Stimulated activated naive CD8-positive, alpha-beta T cell treated with anti-CD3 and anti-CD28 coated beads, Interleukin-15, amount 100 ng/mL, for 72 hours (primary cell): ENCODE data around the gene SLC51B.

Experiments used
- ATAC-seq: fragments of 150-1000 bp; cut with Tn5 transposase; 2 replicates; pipeline ENCODE4 v1.10.0; 2021; ENCODE audit warnings: mild to moderate bottlenecking, moderate library complexity
- DNase-seq, 2 donors: peaks; one replicate each; pipeline ENCODE4 v3.0.0; 2021 to 2022
- H3K27ac Mint-ChIP-seq, 2 donors: one replicate each; pipeline ENCODE4 v1.8.0; 2022; ENCODE audit warnings: mild to moderate bottlenecking in 2 of 2, mixed read lengths in 2 of 2, moderate library complexity in 2 of 2
- H3K27me3 Mint-ChIP-seq: one replicate; pipeline ENCODE4 v1.8.0; 2022; ENCODE audit warnings: mixed read lengths
- H3K4me1 Mint-ChIP-seq: one replicate; pipeline ENCODE4 v1.8.0; 2022; ENCODE audit warnings: mild to moderate bottlenecking, mixed read lengths
- H3K4me3 Mint-ChIP-seq, 2 donors: one replicate each; pipeline ENCODE4 v1.8.0; 2022; ENCODE audit warnings: mild to moderate bottlenecking in 2 of 2, mixed read lengths in 2 of 2, moderate library complexity in 1 of 2
- H3K9me3 Mint-ChIP-seq, 2 donors: one replicate each; pipeline ENCODE4 v1.8.0; 2022; ENCODE audit warnings: mixed read lengths in 2 of 2

The SLC51B gene

DNA sequence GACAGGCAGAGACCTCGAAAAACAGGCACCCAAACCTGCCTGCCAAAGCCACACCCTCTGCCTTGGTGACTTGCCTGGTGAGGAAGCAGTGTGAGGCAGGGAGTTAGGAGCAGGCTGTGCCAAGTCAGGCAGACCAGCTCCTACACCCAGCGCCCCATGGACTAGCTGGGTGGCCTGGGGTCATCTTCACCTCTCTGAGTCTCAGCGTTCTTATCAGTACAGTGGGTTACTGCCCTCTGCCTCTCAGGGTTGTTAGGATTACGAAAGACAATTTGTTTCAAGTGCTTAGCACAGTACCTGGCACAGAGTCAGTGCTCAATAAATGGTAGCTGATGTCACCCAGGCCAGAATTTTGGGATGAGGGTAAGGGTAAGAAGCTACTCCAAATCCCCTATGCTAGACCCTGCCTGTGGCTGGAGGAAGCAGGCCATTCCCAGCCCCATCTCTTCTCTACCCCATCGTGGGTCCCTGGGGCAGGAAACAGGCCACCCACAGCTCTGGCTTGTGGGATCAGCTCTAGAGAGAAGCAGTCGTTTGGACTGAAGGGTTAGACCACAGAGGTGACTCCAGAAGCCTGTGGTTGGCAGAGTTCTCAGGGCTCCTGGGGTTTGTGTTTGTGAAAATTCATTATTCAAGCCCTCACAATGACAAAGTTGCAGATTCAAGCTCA lies 10.1 kb downstream of the SLC51B start:
- ATAC-seq (peak; percentile 14), DNase-seq (no peak)
- Mint-ChIP-seq H3K27ac (peak overlapping the region in 1 of 2 donors; percentile 64), H3K4me1 (peaks cover 9% of the 10 kb centered on the region), H3K9me3 (no peaks in the 10 kb centered on the region), H3K27me3 (peaks cover 6% of the 10 kb centered on the region), H3K4me3 (no peak overlapping the region)

DNA sequence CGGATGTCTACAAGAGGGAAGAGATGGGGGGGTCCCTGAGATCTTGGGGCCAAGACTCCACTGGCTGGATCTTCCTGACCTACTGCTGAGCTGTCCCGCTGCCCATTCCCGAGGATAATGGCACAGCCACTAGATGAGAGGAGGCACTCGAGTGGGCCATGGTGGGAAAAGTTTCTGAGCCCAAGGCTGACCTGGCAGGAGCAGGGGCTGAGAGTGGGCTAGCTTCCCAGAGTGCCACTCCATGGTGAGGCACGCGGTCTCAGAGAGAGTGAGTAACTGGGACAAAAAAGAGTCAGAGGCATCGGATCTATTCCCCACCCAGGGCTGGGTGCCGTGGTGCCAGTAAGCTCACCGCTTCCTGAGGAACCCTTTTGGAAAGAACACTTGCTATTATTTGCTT lies 10.9 kb downstream of the SLC51B start:
- H3K4me1 Mint-ChIP-seq: peaks cover 7% of the 10 kb centered on the region
- peaks cover 3% of the 10 kb centered on the region for H3K27me3 Mint-ChIP-seq
- H3K4me3 Mint-ChIP-seq: no peak overlapping the region
- H3K27ac Mint-ChIP-seq: no peak overlapping the region
- DNase-seq (no peak), ATAC-seq (no peak)
- no peaks in the 10 kb centered on the region for H3K9me3 Mint-ChIP-seq

- ATAC-seq (no peak), DNase-seq (no peak)
- Mint-ChIP-seq H3K27ac (no peak overlapping the region), H3K4me1 (peaks cover 7% of the 10 kb centered on the region), H3K9me3 (no peaks in the 10 kb centered on the region), H3K4me3 (no peak overlapping the region), H3K27me3 (no peaks in the 10 kb centered on the region)
These were observed 11.8 kb downstream of the SLC51B start for GRCh38 chr15:65056868-65057548.

DNA sequence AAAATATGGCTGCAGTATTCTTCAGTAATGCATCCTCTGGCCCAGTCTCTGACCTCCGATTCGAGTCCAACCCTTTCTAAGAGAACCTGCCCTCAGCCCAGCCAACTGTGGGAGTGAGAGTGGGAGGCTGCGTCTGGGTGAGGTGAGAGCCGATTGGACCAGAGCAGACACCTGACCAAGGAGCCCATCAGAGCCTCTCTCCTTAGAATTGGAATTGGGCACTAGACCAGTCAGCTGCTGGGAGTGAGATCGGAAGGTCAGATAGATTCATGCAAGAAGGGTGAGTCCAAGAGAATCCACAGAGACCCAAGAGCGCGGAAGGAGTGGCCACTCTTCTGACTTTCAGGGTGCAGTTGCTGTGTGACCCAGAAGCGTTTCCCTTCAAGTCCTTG lies 12.4 kb downstream of the SLC51B start:
- Mint-ChIP-seq H3K27me3 (no peaks in the 10 kb centered on the region), H3K27ac (peak overlapping the region in 1 of 2 donors; percentile 72), H3K4me1 (peaks cover 7% of the 10 kb centered on the region), H3K9me3 (no peaks in the 10 kb centered on the region), H3K4me3 (no peak overlapping the region)
- DNase-seq (no peak), ATAC-seq (no peak)

DNA sequence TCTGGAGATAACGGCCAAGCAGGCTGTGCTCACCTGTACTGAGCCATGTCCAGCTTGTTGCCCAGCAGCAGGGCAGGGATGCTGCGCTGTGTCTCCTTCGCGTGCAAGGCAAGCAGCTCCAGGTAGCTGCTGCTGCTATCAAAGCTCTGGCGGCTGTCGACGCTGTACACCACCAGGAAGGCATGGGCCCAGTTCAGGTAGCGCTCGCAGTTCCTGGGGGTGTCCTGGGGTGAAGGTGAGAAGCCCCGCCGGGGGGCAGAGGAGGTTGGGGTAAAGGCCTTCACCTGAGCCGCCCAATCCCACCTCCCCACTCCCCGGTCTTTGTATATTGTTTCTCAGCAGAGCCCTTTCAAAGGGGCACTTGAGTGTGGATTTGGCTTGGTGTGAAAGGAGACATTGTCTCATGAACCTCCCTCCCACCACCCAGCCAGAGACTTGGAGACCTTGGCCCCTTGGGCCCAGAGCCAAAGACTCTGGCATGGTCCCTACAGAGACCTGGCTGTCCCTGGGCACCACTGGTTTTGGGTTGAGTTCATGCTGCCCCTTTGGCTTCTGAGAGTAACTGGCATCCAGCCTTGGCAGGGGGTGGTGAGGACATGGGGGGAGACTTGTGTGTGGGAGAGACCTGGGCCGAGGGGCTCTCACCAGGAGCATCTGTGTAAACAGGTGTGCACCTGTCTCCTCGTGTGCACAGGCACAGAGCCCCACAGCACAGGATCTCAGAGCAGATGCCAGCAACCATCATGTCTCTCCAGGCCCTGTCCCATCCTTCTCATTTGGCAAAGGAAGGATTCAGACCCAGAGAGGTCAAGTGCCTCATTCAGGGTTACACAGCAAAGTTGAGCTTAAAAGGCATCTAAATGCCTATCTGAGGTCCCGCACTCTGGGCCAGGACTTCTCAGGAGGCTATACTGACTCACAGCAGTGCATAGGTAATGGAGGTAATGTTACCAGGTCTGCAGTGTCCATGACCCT lies 13.5 kb downstream of the SLC51B start:
- peaks cover 12% of the 10 kb centered on the region for H3K4me1 Mint-ChIP-seq
- DNase-seq (no peak), ATAC-seq (no peak)
- H3K9me3 Mint-ChIP-seq: no peaks in the 10 kb centered on the region
- no peak overlapping the region for H3K27ac Mint-ChIP-seq
- no peak overlapping the region for H3K4me3 Mint-ChIP-seq
- peaks cover 5% of the 10 kb centered on the region for H3K27me3 Mint-ChIP-seq

DNA sequence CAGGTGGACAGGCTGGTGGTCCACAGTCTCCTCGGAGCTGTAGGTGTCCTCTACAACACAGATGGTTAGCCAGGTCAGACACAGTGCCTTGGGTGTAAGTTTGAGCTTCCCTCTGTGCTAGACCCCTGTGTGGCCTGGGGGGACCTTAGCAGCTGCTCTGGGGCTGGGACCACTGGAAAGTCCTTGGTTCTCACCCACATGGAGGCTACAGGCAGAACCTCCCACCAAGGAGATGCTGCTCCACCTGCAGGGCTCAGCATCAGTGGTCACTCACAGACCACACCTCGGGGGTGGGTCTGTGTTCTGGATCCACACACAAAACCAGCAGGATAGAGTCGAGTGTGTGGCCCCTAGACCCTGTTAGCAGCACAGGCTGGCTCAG lies 14.2 kb downstream of the SLC51B start:
- DNase-seq (no peak), ATAC-seq (no peak)
- H3K27me3 Mint-ChIP-seq: peaks cover 8% of the 10 kb centered on the region
- no peak overlapping the region for H3K27ac Mint-ChIP-seq
- H3K9me3 Mint-ChIP-seq: no peaks in the 10 kb centered on the region
- peaks cover 12% of the 10 kb centered on the region for H3K4me1 Mint-ChIP-seq
- no peak overlapping the region for H3K4me3 Mint-ChIP-seq

- ATAC-seq: no peak
- Mint-ChIP-seq H3K27me3 (peaks cover 14% of the 10 kb centered on the region), H3K27ac (no peak overlapping the region), H3K4me3 (no peak overlapping the region), H3K9me3 (no peaks in the 10 kb centered on the region), H3K4me1 (peaks cover 12% of the 10 kb centered on the region)
- no peak for DNase-seq
These were observed 14.9 kb downstream of the SLC51B start for GRCh38 chr15:65059931-65060596.

DNA sequence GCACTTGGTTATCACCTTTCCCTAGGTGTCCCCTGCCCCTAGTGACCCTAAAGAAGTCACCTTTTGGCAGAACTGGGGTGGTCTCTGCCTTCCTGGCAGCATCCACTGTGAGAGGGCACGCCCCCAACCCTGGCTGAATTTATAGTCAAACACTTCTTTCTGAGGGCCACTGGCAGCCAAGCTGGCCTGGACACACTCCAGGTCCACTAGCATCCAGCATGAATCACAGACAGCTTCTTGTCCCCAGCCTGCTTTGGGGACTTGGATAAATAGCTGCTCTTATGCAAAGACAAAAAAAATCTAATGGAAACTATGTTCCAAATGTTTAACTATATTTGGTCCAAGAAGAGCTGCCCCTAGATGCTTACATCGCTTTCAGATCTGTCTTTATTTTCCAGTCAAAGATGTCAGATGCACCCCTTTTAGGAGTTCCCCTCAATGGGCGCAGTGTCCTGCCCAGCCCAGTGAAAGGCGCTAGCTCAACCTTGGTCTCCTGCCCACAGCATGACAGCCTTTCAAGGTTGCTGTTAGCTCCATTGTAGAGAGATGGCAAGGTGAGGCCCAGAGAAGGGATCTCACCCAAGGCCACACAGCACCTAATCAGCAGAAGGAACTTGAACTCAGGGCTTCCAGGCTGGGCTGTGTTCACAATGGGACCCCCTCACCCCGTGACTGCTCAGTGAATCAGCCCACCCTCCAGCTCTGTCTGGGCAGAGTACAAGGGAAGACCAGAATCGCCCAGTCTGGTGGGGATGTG lies 15.6 kb downstream of the SLC51B start:
- no peak for ATAC-seq
- peaks cover 5% of the 10 kb centered on the region for H3K4me1 Mint-ChIP-seq
- no peak overlapping the region for H3K27ac Mint-ChIP-seq
- DNase-seq: no peak
- peaks cover 22% of the 10 kb centered on the region for H3K27me3 Mint-ChIP-seq
- no peaks in the 10 kb centered on the region for H3K9me3 Mint-ChIP-seq
- no peak overlapping the region for H3K4me3 Mint-ChIP-seq

DNA sequence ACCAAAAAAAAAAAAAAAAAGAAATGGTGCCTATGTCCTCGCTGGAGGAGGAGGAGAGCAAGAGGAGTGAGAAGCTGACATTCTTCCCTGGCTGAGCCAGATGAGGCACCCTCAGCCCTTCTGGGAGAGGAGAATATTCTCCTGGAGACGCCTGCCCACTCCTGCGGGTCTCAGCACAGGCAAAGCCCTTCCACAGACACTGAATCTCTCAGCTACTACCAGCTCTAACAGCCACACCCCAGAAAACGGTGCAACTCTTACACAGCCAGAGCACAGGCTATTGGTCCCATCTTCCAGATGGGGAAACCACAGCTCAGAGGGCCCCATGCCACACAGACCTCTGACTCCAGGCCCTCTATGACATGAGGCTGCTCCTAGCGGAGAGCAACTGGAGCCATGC lies 16.9 kb downstream of the SLC51B start:
- peaks cover 7% of the 10 kb centered on the region for H3K4me1 Mint-ChIP-seq
- H3K9me3 Mint-ChIP-seq: no peaks in the 10 kb centered on the region
- peaks cover 34% of the 10 kb centered on the region for H3K27me3 Mint-ChIP-seq
- ATAC-seq (no peak), DNase-seq (no peak)
- no peak overlapping the region for H3K4me3 Mint-ChIP-seq
- H3K27ac Mint-ChIP-seq: no peak overlapping the region

DNA sequence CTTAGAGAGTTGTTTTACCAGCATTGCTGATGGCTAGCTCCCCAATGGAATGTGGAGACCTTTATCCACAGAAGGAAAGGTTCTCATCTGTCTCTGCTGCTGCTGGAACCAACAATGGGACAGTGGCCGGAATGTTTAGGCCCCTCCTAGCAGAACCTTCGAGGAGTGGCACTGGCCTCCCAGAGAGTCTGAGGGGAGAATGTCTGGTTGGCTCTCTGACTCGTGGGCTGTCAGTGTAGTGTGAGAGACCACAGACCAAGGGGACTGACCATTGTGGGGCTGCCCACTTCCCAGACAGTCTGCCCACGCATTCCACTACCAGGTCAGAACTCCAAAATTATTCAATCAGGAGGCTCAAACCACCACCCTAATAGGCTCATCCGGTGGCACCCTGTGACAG lies 17.5 kb downstream of the SLC51B start:
- ATAC-seq: no peak

GRCh38 chr15:65066001-65066634 lies 20.9 kb downstream of the SLC51B start:
- no peak overlapping the region for H3K27ac Mint-ChIP-seq
- H3K9me3 Mint-ChIP-seq: no peaks in the 10 kb centered on the region
- H3K27me3 Mint-ChIP-seq: peaks cover 64% of the 10 kb centered on the region
- peaks cover 19% of the 10 kb centered on the region for H3K4me1 Mint-ChIP-seq
- DNase-seq (no peak), ATAC-seq (no peak)
- H3K4me3 Mint-ChIP-seq: no peak overlapping the region

More for the DNA sequence above, 17.5 kb downstream of the SLC51B start:
- Mint-ChIP-seq H3K27me3 (peaks cover 41% of the 10 kb centered on the region), H3K27ac (no peak overlapping the region), H3K4me1 (peaks cover 12% of the 10 kb centered on the region), H3K4me3 (no peak overlapping the region), H3K9me3 (no peaks in the 10 kb centered on the region)
- no peak for DNase-seq

- Mint-ChIP-seq H3K27me3 (peaks cover 64% of the 10 kb centered on the region), H3K27ac (no peak overlapping the region), H3K4me3 (peak overlapping the region; percentile 34 to 78), H3K4me1 (peaks cover 19% of the 10 kb centered on the region), H3K9me3 (no peaks in the 10 kb centered on the region)
- ATAC-seq: no peak
- DNase-seq: no peak
These were observed 21.6 kb downstream of the SLC51B start for GRCh38 chr15:65066635-65067316.

DNA sequence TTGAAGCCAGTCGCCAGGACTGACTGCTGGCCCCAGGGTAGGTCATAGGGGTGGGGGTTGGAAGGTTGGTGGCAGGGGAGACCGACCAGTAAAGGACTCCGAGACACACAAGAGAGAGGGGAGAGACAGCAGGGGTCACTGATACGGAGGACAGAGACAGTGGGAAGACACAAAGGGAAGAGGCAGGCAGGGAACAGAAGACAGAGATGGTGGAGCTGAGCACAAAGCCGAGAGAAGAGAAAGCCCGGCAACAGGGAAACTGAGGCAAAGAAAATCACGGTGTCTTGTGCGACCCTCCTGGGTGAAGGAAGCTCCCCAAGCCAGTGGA lies 22.1 kb downstream of the SLC51B start:
- Mint-ChIP-seq H3K9me3 (no peaks in the 10 kb centered on the region), H3K27ac (peak overlapping the region in 1 of 2 donors; percentile 8), H3K4me3 (peak overlapping the region; percentile 34 to 78), H3K27me3 (peaks cover 64% of the 10 kb centered on the region), H3K4me1 (peaks cover 19% of the 10 kb centered on the region)
- DNase-seq: no peak
- ATAC-seq: no peak
